Measurements from ENCODE around the gene ATP5PD.
"Not testable (repeated sequence)": the region's sequence is repeated elsewhere in the genome, so short reads cannot be mapped to it uniquely, and the experiment has no call there.

Gene ATP5PD

DNA sequence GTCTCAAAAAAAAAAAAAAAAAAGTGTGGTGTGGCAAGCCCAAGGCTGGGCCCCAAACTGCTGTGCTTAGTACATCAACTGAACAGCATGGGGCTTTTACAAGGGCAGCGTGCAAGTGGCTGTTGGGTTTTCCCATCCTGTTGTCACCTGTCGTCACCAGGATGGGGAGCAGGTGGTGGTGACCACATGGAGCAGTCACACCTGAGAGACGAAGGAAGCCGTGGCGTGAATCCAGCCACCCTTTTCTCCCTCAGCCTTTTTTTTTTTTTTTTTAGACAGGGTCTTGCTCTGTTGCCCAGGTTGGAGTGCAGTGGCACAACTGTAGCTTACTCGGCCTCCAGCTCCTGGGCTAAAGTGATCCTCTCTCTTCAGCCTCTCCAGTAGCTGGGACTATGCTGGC is 38.4 kb downstream of the ATP5PD start:
- Histone ChIP-seq H3K9me3 (no peaks in the 10 kb centered on the region), H3K36me3 (no peaks in the 10 kb centered on the region), H3K27ac (no peak overlapping the region), H3K4me3 (ENCODE audit: low read depth in 1 of 2, low read length in 1 of 2) (no peak overlapping the region), H3K27me3 (no peaks in the 10 kb centered on the region), H3K4me1 (ENCODE audit: control insufficient read depth in 1 of 2, insufficient read depth in 1 of 2, low read depth in 1 of 2, low read length in 1 of 2) (peaks cover 13 to 14% of the 10 kb centered on the region in 2 experiments)
- TF ChIP-seq, protein P1, sequence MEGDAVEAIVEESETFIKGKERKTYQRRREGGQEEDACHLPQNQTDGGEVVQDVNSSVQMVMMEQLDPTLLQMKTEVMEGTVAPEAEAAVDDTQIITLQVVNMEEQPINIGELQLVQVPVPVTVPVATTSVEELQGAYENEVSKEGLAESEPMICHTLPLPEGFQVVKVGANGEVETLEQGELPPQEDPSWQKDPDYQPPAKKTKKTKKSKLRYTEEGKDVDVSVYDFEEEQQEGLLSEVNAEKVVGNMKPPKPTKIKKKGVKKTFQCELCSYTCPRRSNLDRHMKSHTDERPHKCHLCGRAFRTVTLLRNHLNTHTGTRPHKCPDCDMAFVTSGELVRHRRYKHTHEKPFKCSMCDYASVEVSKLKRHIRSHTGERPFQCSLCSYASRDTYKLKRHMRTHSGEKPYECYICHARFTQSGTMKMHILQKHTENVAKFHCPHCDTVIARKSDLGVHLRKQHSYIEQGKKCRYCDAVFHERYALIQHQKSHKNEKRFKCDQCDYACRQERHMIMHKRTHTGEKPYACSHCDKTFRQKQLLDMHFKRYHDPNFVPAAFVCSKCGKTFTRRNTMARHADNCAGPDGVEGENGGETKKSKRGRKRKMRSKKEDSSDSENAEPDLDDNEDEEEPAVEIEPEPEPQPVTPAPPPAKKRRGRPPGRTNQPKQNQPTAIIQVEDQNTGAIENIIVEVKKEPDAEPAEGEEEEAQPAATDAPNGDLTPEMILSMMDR (IDR thresholded peaks at IDR 0.05) = no peak

- Histone ChIP-seq H3K4me1 (ENCODE audit: control insufficient read depth in 1 of 2, insufficient read depth in 1 of 2, low read depth in 1 of 2, low read length in 1 of 2) (peaks cover 7 to 11% of the 10 kb centered on the region in 2 experiments), H3K4me3 (ENCODE audit: low read depth in 1 of 2, low read length in 1 of 2) (no peak overlapping the region), H3K27ac (no peak overlapping the region), H3K9me3 (no peaks in the 10 kb centered on the region), H3K36me3 (no peaks in the 10 kb centered on the region), H3K27me3 (no peaks in the 10 kb centered on the region)
- TF ChIP-seq, protein P1 (IDR thresholded peaks at IDR 0.05) = no peak
Measured at GRCh38 chr17:75006653-75007052, 40.1 kb downstream of the ATP5PD start.

DNA sequence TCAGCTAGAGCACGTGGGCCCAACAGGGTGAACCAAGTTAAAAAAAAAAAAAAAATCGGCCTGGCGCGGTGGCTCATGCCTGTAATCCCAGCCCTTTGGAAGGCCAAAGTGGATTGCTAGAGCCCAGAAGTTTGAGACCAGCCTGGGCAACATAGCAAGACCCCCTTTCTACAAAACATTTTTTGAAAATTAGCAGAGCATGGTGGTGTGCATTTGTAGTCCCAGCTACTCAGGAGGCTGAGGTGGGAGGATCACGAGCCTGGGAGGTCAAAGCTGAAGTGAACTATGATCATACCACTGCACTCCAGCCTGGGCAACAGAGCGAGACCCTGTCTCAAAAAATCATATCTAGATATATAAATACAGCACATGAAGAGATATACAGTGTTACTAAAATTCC is 40.7 kb downstream of the ATP5PD start:
- H3K27me3 ChIP-seq; H3K4me3 ChIP-seq (ENCODE audit: low read depth in 1 of 2, low read length in 1 of 2); H3K27ac ChIP-seq; H3K36me3 ChIP-seq; H3K9me3 ChIP-seq: not testable (repeated sequence)
- peaks cover 7 to 11% of the 10 kb centered on the region in 2 experiments for H3K4me1 ChIP-seq (ENCODE audit: control insufficient read depth in 1 of 2, insufficient read depth in 1 of 2, low read depth in 1 of 2, low read length in 1 of 2)

DNA sequence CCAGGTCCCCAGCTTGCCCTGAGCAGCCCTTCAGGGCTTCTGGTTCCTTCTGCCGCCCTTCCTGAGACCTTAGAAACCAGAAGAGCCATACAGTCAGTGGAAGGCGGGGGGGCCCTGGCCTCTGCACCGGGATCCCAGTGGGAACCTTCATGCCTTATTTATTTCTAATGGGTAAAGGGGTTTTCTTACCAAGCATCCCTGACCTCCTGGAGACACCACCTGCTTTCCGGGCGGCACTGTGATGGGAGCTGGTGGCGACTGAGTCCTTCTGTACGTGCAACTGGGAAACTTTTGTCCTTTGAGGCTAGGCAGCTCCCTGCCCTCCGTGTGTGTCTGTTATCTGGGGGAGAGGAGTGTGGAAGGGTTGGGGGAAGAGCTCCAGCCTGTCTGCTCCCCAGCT is 41.5 kb downstream of the ATP5PD start:
- Histone ChIP-seq H3K27me3 (no peaks in the 10 kb centered on the region), H3K4me1 (ENCODE audit: control insufficient read depth in 1 of 2, insufficient read depth in 1 of 2, low read depth in 1 of 2, low read length in 1 of 2) (peaks cover 7 to 11% of the 10 kb centered on the region in 2 experiments), H3K4me3 (ENCODE audit: low read depth in 1 of 2, low read length in 1 of 2) (no peak overlapping the region), H3K9me3 (no peaks in the 10 kb centered on the region), H3K36me3 (no peaks in the 10 kb centered on the region), H3K27ac (no peak overlapping the region)
- TF ChIP-seq, protein P1 (IDR thresholded peaks at IDR 0.05) = no peak

GRCh38 chr17:75004371-75004770 is 42.4 kb downstream of the ATP5PD start:
- no peaks in the 10 kb centered on the region for H3K9me3 ChIP-seq
- H3K4me1 ChIP-seq (ENCODE audit: control insufficient read depth in 1 of 2, insufficient read depth in 1 of 2, low read depth in 1 of 2, low read length in 1 of 2) = peaks cover 7 to 11% of the 10 kb centered on the region in 2 experiments
- H3K27me3 ChIP-seq = no peaks in the 10 kb centered on the region
- no peaks in the 10 kb centered on the region for H3K36me3 ChIP-seq
- no peak overlapping the region for H3K4me3 ChIP-seq (ENCODE audit: low read depth in 1 of 2, low read length in 1 of 2)
- TF ChIP-seq, protein P1 (IDR thresholded peaks at IDR 0.05) = no peak
- H3K27ac ChIP-seq = no peak overlapping the region

DNA sequence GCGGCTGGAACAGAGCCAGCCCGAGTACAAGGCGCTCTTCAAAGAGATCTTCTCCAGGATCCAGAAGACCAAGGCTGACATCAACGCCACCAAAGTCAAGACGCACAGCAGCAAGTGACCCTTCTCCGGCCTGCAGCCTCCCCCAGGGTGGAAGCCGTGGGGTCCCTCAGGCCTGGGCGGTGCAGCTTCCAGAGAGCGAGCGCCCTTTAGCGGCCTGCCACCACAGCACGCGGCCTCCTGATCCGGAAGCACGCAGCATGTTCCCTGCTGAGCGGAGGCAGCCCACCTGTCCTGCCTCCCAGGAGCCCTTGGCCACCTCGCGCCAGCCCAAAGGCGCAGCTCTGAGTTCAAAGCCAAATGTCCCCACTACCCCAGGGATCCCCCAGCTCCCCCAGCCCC is 42.8 kb downstream of the ATP5PD start:
- Histone ChIP-seq H3K4me1 (ENCODE audit: control insufficient read depth in 1 of 2, insufficient read depth in 1 of 2, low read depth in 1 of 2, low read length in 1 of 2) (peaks cover 7 to 11% of the 10 kb centered on the region in 2 experiments), H3K27ac (no peak overlapping the region), H3K9me3 (no peaks in the 10 kb centered on the region), H3K36me3 (no peaks in the 10 kb centered on the region), H3K27me3 (no peaks in the 10 kb centered on the region), H3K4me3 (ENCODE audit: low read depth in 1 of 2, low read length in 1 of 2) (no peak overlapping the region)
- TF ChIP-seq, protein P1 (IDR thresholded peaks at IDR 0.05) = no peak

Measured in neutrophil (primary cell).